ENCODE results near the gene SPEF1.

Gene SPEF1

DNA sequence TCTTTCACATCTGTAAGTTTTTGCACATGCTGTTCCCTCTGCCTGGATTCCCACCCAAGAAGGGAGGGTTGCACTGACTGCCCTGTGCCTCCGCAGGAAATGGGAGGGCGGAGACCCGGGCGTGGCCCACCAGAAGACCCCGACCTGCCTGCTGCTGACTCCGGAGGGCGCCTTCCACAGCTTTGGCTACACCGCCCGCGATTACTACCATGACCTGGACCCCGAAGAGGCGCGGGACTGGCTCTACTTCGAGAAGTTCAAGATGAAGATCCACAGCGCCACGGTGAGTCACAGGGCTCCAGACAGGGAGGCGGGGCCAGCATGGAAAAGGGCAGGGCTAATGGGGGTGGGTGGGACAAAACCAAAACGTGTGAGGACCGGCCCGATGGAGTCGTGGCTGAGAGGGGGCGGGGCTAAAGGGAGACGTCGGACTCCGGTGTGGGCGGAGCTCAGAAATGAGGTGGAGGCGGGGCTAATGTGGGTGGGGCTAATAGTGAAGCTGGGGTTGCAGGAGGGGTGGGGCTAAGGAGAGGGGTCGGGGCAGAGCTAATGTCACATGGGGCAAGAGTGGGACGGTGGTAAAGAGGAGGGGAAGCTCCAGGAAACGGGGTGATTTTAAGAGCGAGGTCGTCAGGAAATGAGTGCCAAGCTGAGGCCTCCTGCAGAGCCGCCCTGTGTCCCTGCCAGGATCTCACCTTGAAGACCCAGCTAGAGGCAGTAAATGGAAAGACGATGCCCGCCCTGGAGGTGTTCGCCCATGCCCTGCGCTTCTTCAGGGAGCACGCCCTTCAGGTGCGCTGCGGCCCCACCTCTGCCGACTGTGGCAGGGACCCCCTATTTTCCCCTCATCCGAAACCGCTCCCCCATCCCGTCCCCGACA lies 36.2 kb downstream of the SPEF1 start:
- peak; percentile 91 for DNase-seq (ENCODE audit: low read depth, low spot score)
- Histone ChIP-seq H3K4me1 (ENCODE audit: insufficient read depth, insufficient read length) (peaks cover 8% of the 10 kb centered on the region), H3K9ac (ENCODE audit: insufficient read length, low read depth) (peak overlapping the region; percentile 61), H3K4me3 (ENCODE audit: insufficient read length, low read depth) (peak overlapping the region; percentile 1), H3K36me3 (ENCODE audit: insufficient read depth, insufficient read length, low read length) (peaks cover 18% of the 10 kb centered on the region), H3K27me3 (ENCODE audit: insufficient read depth, insufficient read length) (no peaks in the 10 kb centered on the region), H3K9me3 (ENCODE audit: insufficient read depth, low read length) (no peaks in the 10 kb centered on the region)
- TF ChIP-seq SUZ12 (IDR thresholded peaks at IDR 0.05; ENCODE audit: extremely low read depth, insufficient read depth, insufficient read length), result no peak
- no peak for TF ChIP-seq YY1 (IDR thresholded peaks at IDR 0.05; ENCODE audit: insufficient read depth, insufficient read length)
- TF ChIP-seq ZNF274 (IDR thresholded peaks at IDR 0.05; ENCODE audit: low read depth, low read length), result no peak

DNA sequence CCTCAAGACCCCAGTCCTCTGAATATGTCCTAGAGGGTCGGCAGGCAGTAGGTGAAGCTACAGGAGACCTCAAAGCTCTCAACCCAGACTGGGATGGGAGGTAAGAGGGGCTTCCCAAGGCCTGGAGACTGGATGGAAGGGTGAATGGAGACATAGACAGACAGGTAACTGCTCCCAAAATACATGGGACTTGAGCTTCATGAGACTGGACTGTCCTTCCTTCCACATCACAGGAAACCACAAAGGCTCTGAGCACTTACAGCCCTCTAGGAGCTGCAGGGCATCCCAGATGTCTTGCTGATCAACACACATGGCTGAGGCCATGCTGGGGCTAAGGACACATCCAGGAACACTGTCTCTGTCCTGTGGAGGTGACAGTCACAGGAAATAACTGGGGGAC lies 37.2 kb downstream of the SPEF1 start:
- DNase-seq (ENCODE audit: low read depth, low spot score), result no peak
- Histone ChIP-seq H3K4me1 (ENCODE audit: insufficient read depth, insufficient read length) (peaks cover 12% of the 10 kb centered on the region), H3K9ac (ENCODE audit: insufficient read length, low read depth) (no peak overlapping the region), H3K36me3 (ENCODE audit: insufficient read depth, insufficient read length, low read length) (peaks cover 15% of the 10 kb centered on the region), H3K27me3 (ENCODE audit: insufficient read depth, insufficient read length) (no peaks in the 10 kb centered on the region), H3K9me3 (ENCODE audit: insufficient read depth, low read length) (no peaks in the 10 kb centered on the region), H3K4me3 (ENCODE audit: insufficient read length, low read depth) (peak overlapping the region; percentile 1)
- TF ChIP-seq SUZ12 (IDR thresholded peaks at IDR 0.05; ENCODE audit: extremely low read depth, insufficient read depth, insufficient read length) (no peak), YY1 (IDR thresholded peaks at IDR 0.05; ENCODE audit: insufficient read depth, insufficient read length) (no peak), ZNF274 (IDR thresholded peaks at IDR 0.05; ENCODE audit: low read depth, low read length) (no peak)

DNA sequence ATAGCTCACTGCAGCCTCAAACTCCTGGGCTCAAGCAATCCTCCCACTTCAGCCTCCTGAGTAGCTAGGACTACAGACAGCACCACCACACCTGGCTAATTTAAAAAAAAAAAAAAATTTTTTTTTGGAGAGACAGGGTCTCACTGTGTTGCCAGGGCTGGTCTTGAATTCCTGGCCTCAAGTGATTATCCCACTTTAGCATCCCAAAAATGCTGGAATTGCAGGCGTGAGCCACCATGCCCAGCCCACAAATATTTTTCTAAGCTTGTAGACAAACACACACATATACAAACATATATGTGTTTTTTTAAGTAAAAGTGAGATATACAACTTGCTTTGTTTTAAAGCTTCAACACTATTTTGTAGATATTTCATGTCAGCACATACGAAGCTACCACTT lies 38.0 kb downstream of the SPEF1 start:
- Histone ChIP-seq H3K4me3 (ENCODE audit: insufficient read length, low read depth) (no peak overlapping the region), H3K4me1 (ENCODE audit: insufficient read depth, insufficient read length) (peaks cover 15% of the 10 kb centered on the region), H3K27me3 (ENCODE audit: insufficient read depth, insufficient read length) (no peaks in the 10 kb centered on the region), H3K9me3 (ENCODE audit: insufficient read depth, low read length) (no peaks in the 10 kb centered on the region), H3K9ac (ENCODE audit: insufficient read length, low read depth) (no peak overlapping the region), H3K36me3 (ENCODE audit: insufficient read depth, insufficient read length, low read length) (peaks cover 9% of the 10 kb centered on the region)
- TF ChIP-seq ZNF274 (IDR thresholded peaks at IDR 0.05; ENCODE audit: low read depth, low read length) (no peak), YY1 (IDR thresholded peaks at IDR 0.05; ENCODE audit: insufficient read depth, insufficient read length) (no peak), SUZ12 (IDR thresholded peaks at IDR 0.05; ENCODE audit: extremely low read depth, insufficient read depth, insufficient read length) (no peak)
- no peak for DNase-seq (ENCODE audit: low read depth, low spot score)

DNA sequence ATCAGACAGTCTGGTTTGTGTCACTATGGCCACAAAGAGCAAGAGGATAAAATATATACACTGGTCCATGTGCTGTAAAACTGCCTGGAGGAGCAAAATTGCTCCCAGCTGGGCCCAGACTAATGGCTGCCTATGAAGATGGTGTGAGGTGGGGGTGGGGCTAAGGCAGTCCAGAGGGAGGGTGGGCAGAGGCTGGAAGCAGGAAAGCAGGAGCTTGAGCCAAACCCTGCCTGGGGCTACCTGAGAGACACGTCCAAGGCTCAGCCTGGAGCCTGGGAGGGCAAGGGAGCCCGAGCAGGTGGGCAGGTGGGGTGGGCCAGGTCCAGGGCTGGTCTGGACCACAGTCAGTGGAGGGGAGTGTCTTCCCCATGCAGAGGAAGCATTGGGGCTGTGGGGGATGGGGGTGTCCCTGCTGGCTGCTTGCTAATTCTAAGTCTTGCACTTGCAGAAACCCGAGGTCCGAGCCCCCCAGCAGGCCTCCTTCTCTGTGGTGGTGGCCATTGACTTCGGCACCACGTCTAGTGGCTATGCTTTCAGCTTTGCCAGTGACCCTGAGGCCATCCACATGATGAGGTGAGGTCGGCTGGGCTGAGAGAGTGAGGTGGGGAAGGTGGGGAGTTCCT lies 39.3 kb downstream of the SPEF1 start:
- no peaks in the 10 kb centered on the region for H3K27me3 ChIP-seq (ENCODE audit: insufficient read depth, insufficient read length)
- H3K36me3 ChIP-seq (ENCODE audit: insufficient read depth, insufficient read length, low read length), result peaks cover 4% of the 10 kb centered on the region
- DNase-seq (ENCODE audit: low read depth, low spot score), result no peak
- H3K4me1 ChIP-seq (ENCODE audit: insufficient read depth, insufficient read length), result peaks cover 15% of the 10 kb centered on the region
- no peak overlapping the region for H3K4me3 ChIP-seq (ENCODE audit: insufficient read length, low read depth)
- no peak overlapping the region for H3K9ac ChIP-seq (ENCODE audit: insufficient read length, low read depth)
- no peaks in the 10 kb centered on the region for H3K9me3 ChIP-seq (ENCODE audit: insufficient read depth, low read length)
- no peak for TF ChIP-seq SUZ12 (IDR thresholded peaks at IDR 0.05; ENCODE audit: extremely low read depth, insufficient read depth, insufficient read length)
- no peak for TF ChIP-seq ZNF274 (IDR thresholded peaks at IDR 0.05; ENCODE audit: low read depth, low read length)
- TF ChIP-seq YY1 (IDR thresholded peaks at IDR 0.05; ENCODE audit: insufficient read depth, insufficient read length), result no peak

DNA sequence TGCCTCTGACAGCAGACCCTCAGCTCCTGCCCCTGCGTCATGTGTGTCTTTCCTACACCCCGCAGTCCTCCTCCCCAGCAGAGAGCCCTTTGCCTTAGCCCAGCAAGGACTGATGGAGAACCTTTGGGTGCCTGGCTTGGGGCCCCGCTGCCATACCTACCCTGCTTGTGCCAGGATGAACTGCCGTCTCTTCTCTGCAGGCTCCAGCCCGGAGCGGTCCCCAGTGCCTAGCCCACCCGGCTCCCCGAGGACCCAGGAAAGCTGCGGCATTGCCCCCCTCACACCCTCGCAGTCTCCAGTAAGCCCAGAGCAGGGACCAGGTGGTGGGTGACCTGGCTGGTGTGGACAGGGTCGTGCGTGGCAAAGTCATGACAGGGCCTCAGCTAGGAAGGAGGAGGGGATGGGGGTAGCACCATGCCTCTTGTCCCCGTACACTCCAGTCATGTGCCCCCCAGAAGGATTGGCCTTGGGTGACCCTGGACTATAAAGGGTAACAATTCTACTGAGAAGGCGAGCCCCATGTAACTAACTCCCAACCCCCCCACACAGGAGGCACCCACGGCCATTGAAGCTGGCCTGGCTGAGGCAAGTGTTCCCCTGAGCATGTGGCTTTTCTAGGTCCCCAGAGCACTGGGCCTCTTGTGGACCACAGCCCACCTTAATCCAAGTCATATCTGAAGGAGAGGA lies 40.5 kb downstream of the SPEF1 start:
- Histone ChIP-seq H3K27me3 (ENCODE audit: insufficient read depth, insufficient read length) (no peaks in the 10 kb centered on the region), H3K36me3 (ENCODE audit: insufficient read depth, insufficient read length, low read length) (peaks cover 1% of the 10 kb centered on the region), H3K9ac (ENCODE audit: insufficient read length, low read depth) (no peak overlapping the region), H3K4me3 (ENCODE audit: insufficient read length, low read depth) (no peak overlapping the region), H3K9me3 (ENCODE audit: insufficient read depth, low read length) (no peaks in the 10 kb centered on the region), H3K4me1 (ENCODE audit: insufficient read depth, insufficient read length) (peaks cover 15% of the 10 kb centered on the region)
- DNase-seq (ENCODE audit: low read depth, low spot score), result no peak
- TF ChIP-seq YY1 (IDR thresholded peaks at IDR 0.05; ENCODE audit: insufficient read depth, insufficient read length) (no peak), ZNF274 (IDR thresholded peaks at IDR 0.05; ENCODE audit: low read depth, low read length) (no peak), SUZ12 (IDR thresholded peaks at IDR 0.05; ENCODE audit: extremely low read depth, insufficient read depth, insufficient read length) (no peak)

DNA sequence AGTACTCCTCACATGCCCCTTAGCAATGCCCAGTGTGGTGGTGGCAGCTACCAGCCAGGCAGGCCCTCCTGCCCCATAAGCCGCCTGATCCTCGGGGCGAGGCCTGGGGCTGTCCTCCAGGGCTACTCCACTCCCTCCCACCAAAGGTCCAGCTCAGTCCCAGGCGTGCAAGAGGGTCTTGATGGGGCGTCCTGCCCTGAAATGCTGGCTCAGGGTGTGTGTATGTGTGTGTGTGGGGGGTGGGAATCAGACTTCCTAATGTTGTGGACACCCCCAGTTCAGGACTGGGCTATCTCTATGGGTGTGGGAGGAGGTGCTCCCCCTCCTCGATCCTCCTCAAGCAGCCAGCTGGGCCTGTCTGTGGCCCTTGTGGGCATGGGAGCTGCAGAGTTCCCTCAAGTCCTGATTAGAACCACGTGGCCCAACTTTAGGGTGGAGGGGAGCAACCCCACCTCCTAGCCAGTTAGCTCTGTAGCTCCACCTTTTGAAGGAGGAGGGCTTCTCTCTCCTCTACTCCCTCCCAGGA lies 41.3 kb downstream of the SPEF1 start:
- no peak overlapping the region for H3K9ac ChIP-seq (ENCODE audit: insufficient read length, low read depth)
- H3K27me3 ChIP-seq (ENCODE audit: insufficient read depth, insufficient read length), result no peaks in the 10 kb centered on the region
- H3K9me3 ChIP-seq (ENCODE audit: insufficient read depth, low read length), result no peaks in the 10 kb centered on the region
- H3K4me3 ChIP-seq (ENCODE audit: insufficient read length, low read depth), result no peak overlapping the region
- peaks cover 15% of the 10 kb centered on the region for H3K4me1 ChIP-seq (ENCODE audit: insufficient read depth, insufficient read length)
- no peak for TF ChIP-seq YY1 (IDR thresholded peaks at IDR 0.05; ENCODE audit: insufficient read depth, insufficient read length)
- TF ChIP-seq ZNF274 (IDR thresholded peaks at IDR 0.05; ENCODE audit: low read depth, low read length), result no peak
- TF ChIP-seq SUZ12 (IDR thresholded peaks at IDR 0.05; ENCODE audit: extremely low read depth, insufficient read depth, insufficient read length), result no peak
- no peaks in the 10 kb centered on the region for H3K36me3 ChIP-seq (ENCODE audit: insufficient read depth, insufficient read length, low read length)
- no peak for DNase-seq (ENCODE audit: low read depth, low spot score)

Measured in NT2/D1 (cell line).